ENCODE results near the gene BCL2L2. TPM values are rescaled to one million over a fixed set of nuclear protein-coding genes. Genes with fewer than 3 reads are reported as not detected.
A peak's percentile ranks its signal among the peaks of the same experiment; 100 is the strongest.

BCL2L2 gene
- total RNA-seq, 5 donors from 2014 or later (not counting 1 experiment from before 2014, with no cell fraction given): 1.9 to 4.6 (median 2.2) TPM

- H3K4me3 ChIP-seq (ENCODE audit: control insufficient read depth in 1 of 2, extremely low read depth in 1 of 2, low read length in 1 of 2): peak overlapping the region; percentile 74 to 85
- peaks cover 0 to 14% of the 10 kb centered on the region in 2 donors for H3K36me3 ChIP-seq (ENCODE audit: control insufficient read depth in 2 of 2, extremely low read depth in 1 of 2, insufficient read depth in 1 of 2, low read length in 1 of 2)
- no peaks in the 10 kb centered on the region for H3K9me3 ChIP-seq
- Mint-ChIP-seq H3K36me3 (peaks cover 6% of the 10 kb centered on the region), H3K4me3 (peak overlapping the region; percentile 92 to 100 (median 92)), H3K27me3 (peaks cover 11 to 12% of the 10 kb centered on the region in 2 donors), H3K27ac (peak overlapping the region; percentile 90), H3K9me3 (no peaks in the 10 kb centered on the region), H3K4me1 (peaks cover 15 to 34% (median 28%) of the 10 kb centered on the region in 3 donors)
- peak overlapping the region; percentile 96 for H3K27ac ChIP-seq (ENCODE audit: low read length)
- DNase-seq (peak in 28 of 35 experiments; percentile 44 to 76 (median 60)), ATAC-seq (replicated peaks in 1 of 4) (peak; percentile 31 to 40 (median 36))
- WGBS (ENCODE audit: insufficient coverage): 0% methylated on average over 24 of the region's 25 CpGs
- peaks cover 9 to 26% of the 10 kb centered on the region in 2 experiments for H3K4me1 ChIP-seq (ENCODE audit: control insufficient read depth in 1 of 2, extremely low read depth in 1 of 2, insufficient read depth in 2 of 2, low read length in 2 of 2)
- ChIA-PET CTCF (interaction anchor here (1.0 to 6.3 kb wide), 6 partner anchors 15 to 383 kb away, joined by 3 to 93 read pairs (median 8); partner anchors contain the start of genes ACIN1 (in 1 of the 2), C14orf119 (in 1 of the 2), HOMEZ (in 1 of the 2) and PABPN1 (in 1 of the 2)), POLR2A (interaction anchor here (0.5 to 1.7 kb wide), 3 partner anchors 13 to 19 kb away, joined by 3 to 30 read pairs (median 5); partner anchors contain the start of gene PABPN1 (in 1 of the 2))
- peaks cover 0 to 15% of the 10 kb centered on the region in 2 experiments for H3K27me3 ChIP-seq (replicated peaks in 1 of 2; ENCODE audit: control insufficient read depth in 2 of 2, extremely low read depth in 1 of 2, insufficient read depth in 2 of 2, low read length in 1 of 2)
Observed at GRCh38 chr14:23301969-23302289, 4.7 kb upstream of the BCL2L2 start.

GRCh38 chr14:23302290-23303225, 4.1 kb upstream of the BCL2L2 start, which contains the start of gene PPP1R3E:
PPP1R3E (minus strand) TSS chr14:23302859; CDS start chr14:23302576, 283 bp downstream.
- Histone ChIP-seq H3K36me3 (ENCODE audit: control insufficient read depth in 2 of 2, extremely low read depth in 1 of 2, insufficient read depth in 1 of 2, low read length in 1 of 2) (peaks cover 0 to 8% of the 10 kb centered on the region in 2 donors), H3K27ac (ENCODE audit: low read length) (peak within 1 kb of the TSS; percentile 96), H3K27me3 (replicated peaks in 1 of 2; ENCODE audit: control insufficient read depth in 2 of 2, extremely low read depth in 1 of 2, insufficient read depth in 2 of 2, low read length in 1 of 2) (peaks cover 0 to 21% of the 10 kb centered on the region in 2 experiments), H3K4me3 (ENCODE audit: control insufficient read depth in 1 of 2, extremely low read depth in 1 of 2, low read length in 1 of 2) (peak within 1 kb of the TSS; percentile 74 to 85), H3K9me3 (no peaks in the 10 kb centered on the region), H3K4me1 (ENCODE audit: control insufficient read depth in 1 of 2, extremely low read depth in 1 of 2, insufficient read depth in 2 of 2, low read length in 2 of 2) (peaks cover 9 to 26% of the 10 kb centered on the region in 2 experiments)
- ChIA-PET POLR2A (interaction anchor here (0.5 to 1.7 kb wide), 5 partner anchors 14 to 790 kb away, joined by 3 to 30 read pairs (median 4); partner anchors contain the start of genes PABPN1 (in 1 of the 2) and SLC22A17 (in 1 of the 2)), CTCF (interaction anchor here (0.6 to 6.3 kb wide), 6 partner anchors 16 to 384 kb away, joined by 3 to 93 read pairs (median 4); partner anchors contain the start of genes ACIN1 (in 1 of the 2), C14orf119 (in 1 of the 2), PABPN1 (in 1 of the 2) and RBM23 (in 1 of the 2))
- DNase-seq: peak; percentile 74 to 92 (median 84)
- peak within 1 kb of the TSS; percentile 92 to 100 (median 92) for H3K4me3 Mint-ChIP-seq
- ATAC-seq (replicated peaks in 1 of 4): peak; percentile 52 to 58 (median 55)
- peaks cover 17 to 18% of the 10 kb centered on the region in 2 donors for H3K27me3 Mint-ChIP-seq
- WGBS (ENCODE audit: insufficient coverage): under 1% methylated on average over 65 of the region's 81 CpGs
- peaks cover 15 to 34% (median 29%) of the 10 kb centered on the region in 3 donors for H3K4me1 Mint-ChIP-seq
- H3K36me3 Mint-ChIP-seq: peaks cover 3% of the 10 kb centered on the region
- no peaks in the 10 kb centered on the region for H3K9me3 Mint-ChIP-seq
- H3K27ac Mint-ChIP-seq: peak within 1 kb of the TSS; percentile 96 to 97

- Mint-ChIP-seq H3K4me1 (peaks cover 3 to 10% (median 5%) of the 10 kb centered on the region in 3 donors), H3K27me3 (peaks cover 24 to 40% of the 10 kb centered on the region in 2 donors), H3K9me3 (no peaks in the 10 kb centered on the region), H3K27ac (peak overlapping the region in 1 of 2 donors; percentile 63), H3K4me3 (no peak overlapping the region), H3K36me3 (no peaks in the 10 kb centered on the region)
- no peaks in the 10 kb centered on the region for H3K9me3 ChIP-seq
- CTCF ChIA-PET: no interaction called here
- no peak overlapping the region for H3K27ac ChIP-seq (ENCODE audit: low read length)
- 33% methylated on average over 1 of the region's 5 CpGs for WGBS (ENCODE audit: insufficient coverage)
- no peak for ATAC-seq (replicated peaks in 1 of 4)
- H3K4me3 ChIP-seq (ENCODE audit: control insufficient read depth in 1 of 2, extremely low read depth in 1 of 2, low read length in 1 of 2): no peak overlapping the region
- no peaks in the 10 kb centered on the region for H3K36me3 ChIP-seq (ENCODE audit: control insufficient read depth in 2 of 2, extremely low read depth in 1 of 2, insufficient read depth in 1 of 2, low read length in 1 of 2)
- peaks cover 0 to 10% of the 10 kb centered on the region in 2 experiments for H3K4me1 ChIP-seq (ENCODE audit: control insufficient read depth in 1 of 2, extremely low read depth in 1 of 2, insufficient read depth in 2 of 2, low read length in 2 of 2)
- POLR2A ChIA-PET: no interaction called here
- DNase-seq: no peak
- H3K27me3 ChIP-seq (replicated peaks in 1 of 2; ENCODE audit: control insufficient read depth in 2 of 2, extremely low read depth in 1 of 2, insufficient read depth in 2 of 2, low read length in 1 of 2): peaks cover 0 to 51% of the 10 kb centered on the region in 2 experiments
Observed at GRCh38 chr14:23307146-23307530, 505 bp downstream of the BCL2L2 start.

GRCh38 chr14:23307687-23308644, 1.3 kb downstream of the BCL2L2 start:
- Histone ChIP-seq H3K36me3 (ENCODE audit: control insufficient read depth in 2 of 2, extremely low read depth in 1 of 2, insufficient read depth in 1 of 2, low read length in 1 of 2) (no peaks in the 10 kb centered on the region), H3K9me3 (no peaks in the 10 kb centered on the region), H3K27me3 (replicated peaks in 1 of 2; ENCODE audit: control insufficient read depth in 2 of 2, extremely low read depth in 1 of 2, insufficient read depth in 2 of 2, low read length in 1 of 2) (peaks cover 0 to 51% of the 10 kb centered on the region in 2 experiments), H3K27ac (ENCODE audit: low read length) (no peak overlapping the region), H3K4me3 (ENCODE audit: control insufficient read depth in 1 of 2, extremely low read depth in 1 of 2, low read length in 1 of 2) (no peak overlapping the region), H3K4me1 (ENCODE audit: control insufficient read depth in 1 of 2, extremely low read depth in 1 of 2, insufficient read depth in 2 of 2, low read length in 2 of 2) (peaks cover 0 to 5% of the 10 kb centered on the region in 2 experiments)
- WGBS (ENCODE audit: insufficient coverage): 95% methylated on average over 16 of the region's 22 CpGs
- Mint-ChIP-seq H3K36me3 (no peaks in the 10 kb centered on the region), H3K27me3 (peaks cover 24 to 40% of the 10 kb centered on the region in 2 donors), H3K4me3 (peak overlapping the region in 1 of 3 donors; percentile 41), H3K4me1 (peaks cover 3 to 5% (median 5%) of the 10 kb centered on the region in 3 donors), H3K9me3 (no peaks in the 10 kb centered on the region), H3K27ac (no peak overlapping the region)
- ATAC-seq (replicated peaks in 1 of 4): no peak
- DNase-seq: no peak
- POLR2A ChIA-PET: no interaction called here
- CTCF ChIA-PET: interaction anchor here in 1 of 2 donors (1.3 kb wide), 1 partner anchor 13 kb away, joined by 3 read pairs; the partner anchor contains the start of gene PABPN1

- no peak overlapping the region for H3K4me3 ChIP-seq (ENCODE audit: control insufficient read depth in 1 of 2, extremely low read depth in 1 of 2, low read length in 1 of 2)
- Mint-ChIP-seq H3K36me3 (no peaks in the 10 kb centered on the region), H3K9me3 (no peaks in the 10 kb centered on the region), H3K27ac (no peak overlapping the region), H3K4me3 (no peak overlapping the region), H3K4me1 (peaks cover 0 to 2% (median 0%) of the 10 kb centered on the region in 3 donors), H3K27me3 (peaks cover 24 to 40% of the 10 kb centered on the region in 2 donors)
- no peaks in the 10 kb centered on the region for H3K4me1 ChIP-seq (ENCODE audit: control insufficient read depth in 1 of 2, extremely low read depth in 1 of 2, insufficient read depth in 2 of 2, low read length in 2 of 2)
- H3K36me3 ChIP-seq (ENCODE audit: control insufficient read depth in 2 of 2, extremely low read depth in 1 of 2, insufficient read depth in 1 of 2, low read length in 1 of 2): no peaks in the 10 kb centered on the region
- CTCF ChIA-PET: interaction anchor here in 1 of 2 donors (1.3 kb wide), 1 partner anchor 12 kb away, joined by 3 read pairs; the partner anchor contains the start of gene PABPN1
- WGBS (ENCODE audit: insufficient coverage): 86% methylated on average over 13 of the region's 17 CpGs
- H3K9me3 ChIP-seq: no peaks in the 10 kb centered on the region
- peaks cover 0 to 51% of the 10 kb centered on the region in 2 experiments for H3K27me3 ChIP-seq (replicated peaks in 1 of 2; ENCODE audit: control insufficient read depth in 2 of 2, extremely low read depth in 1 of 2, insufficient read depth in 2 of 2, low read length in 1 of 2)
- ATAC-seq (replicated peaks in 1 of 4) (no peak), DNase-seq (no peak)
- POLR2A ChIA-PET: no interaction called here
- no peak overlapping the region for H3K27ac ChIP-seq (ENCODE audit: low read length)
Observed at GRCh38 chr14:23308721-23309445, 2.2 kb downstream of the BCL2L2 start.

All from T-cell (primary cell).